Measurements from ENCODE around the gene F8A2.

GRCh38 chrX:155334486-155335336, 47.2 kb upstream of the F8A2 start, which contains the start of gene CLIC2:
- TF ChIP-seq EZH2 (IDR thresholded peaks at IDR 0.05) (no peak), POLR2AphosphoS5 (IDR thresholded peaks at IDR 0.05; ENCODE audit: borderline replicate concordance, low read depth, low read length) (no peak; the same call in 1 of the 2 replicates)
